GM21367 (cell line): Measurements from ENCODE around the gene NPFFR1.
"Not testable (repeated sequence)": the region's sequence is repeated elsewhere in the genome, so short reads cannot be mapped to it uniquely, and the experiment has no call there.

Experiments
- ATAC-seq: cut with Tn5 transposase; IDR thresholded peaks from one replicate; pipeline ENCODE4 v1.9.1; 2021; ENCODE audit not compliant: unreplicated experiment

NPFFR1 gene

GRCh38 chr10:70227548-70228320 lies 56.1 kb downstream of the NPFFR1 start:
- no peak for ATAC-seq

- no peak for ATAC-seq
Measured at GRCh38 chr10:70223728-70224127, 60.1 kb downstream of the NPFFR1 start.

GRCh38 chr10:70222811-70223447 lies 60.9 kb downstream of the NPFFR1 start:
- ATAC-seq: not testable (repeated sequence)

- no peak for ATAC-seq
Measured at GRCh38 chr10:70222340-70222794, 61.4 kb downstream of the NPFFR1 start.

- ATAC-seq: no peak
Measured at GRCh38 chr10:70221030-70221429, 62.8 kb downstream of the NPFFR1 start.

GRCh38 chr10:70212879-70213278 lies 70.9 kb downstream of the NPFFR1 start:
- no peak for ATAC-seq

- no peak for ATAC-seq
Measured at GRCh38 chr10:70212277-70212676, 71.5 kb downstream of the NPFFR1 start.

GRCh38 chr10:70206762-70207161 lies 77.0 kb downstream of the NPFFR1 start:
- no peak for ATAC-seq

GRCh38 chr10:70201105-70201504 lies 82.7 kb downstream of the NPFFR1 start:
- no peak for ATAC-seq

- ATAC-seq: no peak
Measured at GRCh38 chr10:70198696-70199466, 84.9 kb downstream of the NPFFR1 start.
